NCI-H128 (cell line): ENCODE results near the gene CPVL.

Experiments used
- DNase-seq: peaks from one replicate; lab custom pipeline; 2025; ENCODE audit not compliant: unreplicated experiment; lab: John Stamatoyannopoulos, UW

The CPVL gene

GRCh38 chr7:29007127-29007526 lies 139.2 kb downstream of the CPVL start:
- DNase-seq = no peak

DNA sequence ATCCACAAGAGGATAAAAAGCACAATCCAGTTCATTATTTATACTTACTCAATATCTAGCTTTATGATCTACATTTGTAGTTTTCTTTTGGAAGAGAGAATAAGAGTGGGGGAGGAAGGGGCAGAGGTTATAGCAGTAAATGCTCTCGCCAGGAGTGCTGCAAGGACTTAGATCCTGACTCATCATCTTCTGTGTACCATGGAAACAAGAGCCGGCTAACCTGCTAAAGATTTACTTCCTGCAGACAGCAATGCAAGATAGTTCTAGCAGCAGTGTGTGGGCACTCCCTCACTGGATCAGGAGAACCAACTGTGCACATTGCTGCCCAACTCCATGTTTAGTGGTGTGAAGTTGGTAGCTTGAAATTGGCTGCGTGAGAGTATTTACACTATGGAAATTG lies 140.5 kb downstream of the CPVL start:
- DNase-seq = no peak

DNA sequence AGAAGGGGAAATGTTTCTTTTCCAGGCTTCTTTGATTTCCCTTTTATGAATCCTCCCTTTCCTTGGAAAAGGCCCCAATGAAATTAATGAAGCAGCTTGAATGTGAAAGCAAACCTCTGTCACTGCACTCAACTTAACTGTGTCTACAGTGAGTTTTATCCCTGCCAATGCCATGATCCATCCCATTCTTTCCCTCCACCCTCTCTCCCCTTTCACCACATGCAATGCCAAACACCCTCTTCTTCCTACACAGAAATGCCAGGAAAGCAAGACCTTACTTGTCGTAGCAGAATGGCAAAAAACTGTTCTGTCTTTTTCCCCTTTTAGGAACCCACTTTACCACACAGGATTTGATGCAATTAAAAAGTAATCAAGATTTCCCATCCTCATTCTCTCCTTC lies 140.9 kb downstream of the CPVL start:
- no peak for DNase-seq

GRCh38 chr7:29003703-29004102 lies 142.6 kb downstream of the CPVL start:
- no peak for DNase-seq

- DNase-seq = no peak
Observed at GRCh38 chr7:29000717-29001076, 145.6 kb downstream of the CPVL start.

DNA sequence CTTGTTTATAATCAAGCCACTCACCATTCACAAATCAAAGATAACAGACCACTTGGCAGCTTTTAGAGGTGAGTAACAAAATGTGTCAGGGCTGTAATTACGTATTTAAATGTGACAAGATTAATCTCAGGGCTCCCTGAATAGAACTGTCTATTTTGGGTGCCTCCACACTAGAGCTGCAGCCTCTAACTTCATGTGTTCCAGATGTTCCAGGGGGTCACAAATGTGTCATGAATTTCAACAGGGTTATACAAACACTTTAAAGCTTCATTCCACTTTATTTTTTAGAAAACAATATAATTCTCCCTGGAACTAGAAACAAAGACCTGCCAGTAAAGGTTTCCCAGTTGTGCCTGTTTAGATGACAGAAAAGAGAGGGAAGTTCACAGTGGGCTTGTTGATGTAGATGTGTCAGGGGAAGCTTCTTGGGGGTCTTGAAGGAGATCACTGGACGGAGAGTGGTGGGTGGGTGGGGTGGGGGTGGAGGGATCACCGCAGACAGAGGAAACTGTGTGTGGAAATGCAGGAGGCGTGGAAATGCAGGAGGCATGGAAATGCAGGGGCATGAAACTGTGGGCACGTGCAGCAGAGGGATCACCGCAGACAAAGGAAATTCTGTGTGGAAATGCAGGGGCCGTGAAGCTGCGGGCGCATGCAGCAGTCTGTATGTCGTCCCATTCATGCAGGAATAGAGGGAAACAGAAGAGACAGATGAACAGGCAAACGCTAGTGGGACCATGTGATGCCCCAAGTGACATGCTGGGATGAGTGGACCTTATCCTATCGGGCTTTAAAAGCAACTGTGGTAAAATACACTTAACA lies 146.2 kb downstream of the CPVL start:
- DNase-seq = no peak

GRCh38 chr7:28999427-28999826 lies 146.9 kb downstream of the CPVL start:
- DNase-seq = no peak

- no peak for DNase-seq
Observed at GRCh38 chr7:28998105-28998504, 148.2 kb downstream of the CPVL start.

- no peak for DNase-seq
Observed at GRCh38 chr7:28996836-28997235, 149.5 kb downstream of the CPVL start.

- DNase-seq = no peak
Observed at GRCh38 chr7:28993371-28993770, 153.0 kb downstream of the CPVL start.

GRCh38 chr7:28992798-28993197 lies 153.5 kb downstream of the CPVL start:
- no peak for DNase-seq

DNA sequence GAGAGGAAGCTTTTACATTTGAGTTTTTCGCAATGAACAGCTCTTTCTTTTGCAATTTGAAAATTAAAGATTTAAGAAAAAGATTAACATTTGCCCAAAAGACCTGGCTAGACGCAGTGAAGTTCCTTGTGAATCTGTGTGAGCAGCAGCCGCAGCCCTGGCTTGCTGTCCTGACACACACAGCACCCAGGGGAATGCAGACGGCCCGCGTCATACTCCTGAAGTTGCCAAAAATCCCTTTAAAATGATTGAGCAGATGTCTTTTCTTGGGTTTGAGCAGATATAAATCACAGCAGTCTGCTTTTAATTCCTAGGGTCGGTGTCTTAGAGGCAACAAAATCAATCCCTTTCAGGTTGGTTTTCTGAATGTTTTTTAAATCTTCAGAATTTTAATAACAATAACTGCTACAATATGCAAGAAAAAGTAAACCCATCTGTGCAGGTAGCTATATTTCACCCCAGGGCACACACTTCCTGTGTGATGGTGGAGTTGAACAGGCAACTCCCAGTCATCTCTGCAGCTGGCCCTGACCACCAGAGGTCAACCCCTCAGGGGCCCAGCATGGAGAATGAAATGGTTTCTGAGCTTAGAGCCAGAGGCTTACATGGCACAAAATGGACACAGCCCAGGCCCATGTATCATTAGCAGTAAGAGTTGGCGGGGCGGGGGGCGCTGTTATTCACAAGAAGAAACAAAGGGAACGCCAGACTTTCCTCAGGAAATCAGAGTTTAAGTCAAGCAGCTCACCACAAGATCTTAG lies 156.0 kb downstream of the CPVL start:
- DNase-seq = no peak

- no peak for DNase-seq
Observed at GRCh38 chr7:28989211-28989980, 156.9 kb downstream of the CPVL start.

DNA sequence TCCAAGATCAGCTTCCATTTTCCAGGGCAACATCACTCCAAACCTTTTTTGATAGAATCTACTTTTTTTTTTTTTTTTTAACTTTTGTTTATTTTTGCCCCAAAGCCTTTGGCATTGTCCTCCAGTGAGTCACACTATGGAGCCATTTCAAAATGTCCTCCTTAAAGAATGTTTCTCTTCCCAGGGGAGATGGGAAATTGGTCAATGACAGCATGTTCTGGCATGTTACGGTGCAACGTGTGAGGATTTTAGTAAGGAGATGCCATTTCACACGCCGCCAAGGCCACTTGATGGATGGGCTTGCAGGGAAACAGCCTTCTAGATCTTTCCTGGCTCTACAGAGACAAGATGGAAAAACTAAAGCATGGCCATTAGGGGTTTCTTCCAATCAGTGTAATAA lies 157.5 kb downstream of the CPVL start:
- no peak for DNase-seq

- DNase-seq = no peak
Observed at GRCh38 chr7:28988091-28988490, 158.2 kb downstream of the CPVL start.

- no peak for DNase-seq
Observed at GRCh38 chr7:28986765-28987110, 159.6 kb downstream of the CPVL start.

DNA sequence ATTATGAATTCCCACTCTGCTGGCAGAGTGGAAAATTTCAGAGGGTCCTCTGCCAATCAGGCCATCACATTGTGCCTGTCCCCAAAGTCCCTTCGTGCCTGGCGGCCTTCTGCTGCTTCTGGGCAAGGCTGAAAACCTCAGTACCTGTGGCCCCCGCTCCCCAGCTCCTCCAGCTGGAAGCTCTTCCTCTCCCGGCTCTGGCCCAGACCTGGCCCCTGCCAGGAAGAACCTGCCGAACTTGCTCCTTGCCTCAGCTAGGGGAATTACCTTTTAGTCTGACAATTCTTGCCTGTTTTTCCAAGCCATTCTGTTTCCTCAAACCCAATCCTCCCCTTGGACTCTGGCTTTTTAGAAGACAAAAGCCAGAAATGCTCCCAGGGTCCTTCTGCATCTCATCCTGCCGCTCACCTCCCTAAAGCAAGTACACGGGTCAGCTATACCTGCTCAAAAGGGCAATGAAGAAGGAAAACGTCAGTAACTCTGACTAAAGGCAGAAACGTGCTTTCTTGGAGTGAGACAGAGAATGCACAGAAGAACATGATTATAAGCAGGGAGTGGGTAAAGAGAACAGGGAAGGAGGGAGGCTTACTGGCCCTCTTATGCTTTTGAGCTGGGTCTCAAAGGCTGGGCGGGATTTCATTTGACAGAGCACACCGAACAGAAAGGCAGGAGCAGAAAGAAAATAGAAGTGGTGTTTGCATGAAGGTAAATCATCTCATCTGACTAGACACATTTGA lies 160.1 kb downstream of the CPVL start:
- no peak for DNase-seq

DNA sequence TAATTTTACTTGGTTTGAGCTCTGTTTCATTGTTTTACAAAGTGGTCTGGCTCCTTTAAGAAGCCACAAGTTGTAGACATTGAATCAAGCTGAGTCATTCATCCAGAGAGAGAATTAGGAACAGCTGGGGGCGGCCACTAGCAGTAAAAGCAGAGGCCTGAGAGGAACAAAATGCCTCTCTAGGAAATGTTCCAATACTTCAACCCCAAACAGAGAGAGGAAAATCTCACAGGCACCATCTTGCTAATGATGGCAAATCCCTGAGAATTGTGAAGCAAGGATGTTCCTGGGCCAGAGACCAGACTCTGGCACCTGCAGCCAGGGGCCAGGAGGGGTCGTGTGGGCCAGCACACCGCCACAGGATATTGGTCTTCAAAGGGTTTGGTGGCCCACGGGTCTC lies 161.7 kb downstream of the CPVL start:
- no peak for DNase-seq

DNA sequence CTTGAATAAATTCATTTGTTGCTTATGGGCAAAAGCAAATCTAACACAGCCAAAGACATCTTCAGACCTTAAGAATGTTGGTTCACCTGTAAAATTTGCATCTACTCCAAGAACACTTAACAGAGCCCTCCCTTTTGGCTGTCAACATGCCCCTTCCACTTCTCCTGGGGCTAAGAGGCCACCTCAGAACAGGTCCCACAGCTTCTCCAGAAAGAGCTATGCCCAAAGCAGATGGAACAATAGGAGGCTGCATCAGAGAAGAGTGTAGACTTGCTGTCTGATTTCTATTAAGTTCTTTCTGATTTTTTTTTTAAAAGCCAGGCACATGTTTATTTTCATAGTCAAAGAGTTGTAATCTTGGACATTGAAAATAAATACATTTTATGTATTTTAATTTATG lies 162.1 kb downstream of the CPVL start:
- no peak for DNase-seq

DNA sequence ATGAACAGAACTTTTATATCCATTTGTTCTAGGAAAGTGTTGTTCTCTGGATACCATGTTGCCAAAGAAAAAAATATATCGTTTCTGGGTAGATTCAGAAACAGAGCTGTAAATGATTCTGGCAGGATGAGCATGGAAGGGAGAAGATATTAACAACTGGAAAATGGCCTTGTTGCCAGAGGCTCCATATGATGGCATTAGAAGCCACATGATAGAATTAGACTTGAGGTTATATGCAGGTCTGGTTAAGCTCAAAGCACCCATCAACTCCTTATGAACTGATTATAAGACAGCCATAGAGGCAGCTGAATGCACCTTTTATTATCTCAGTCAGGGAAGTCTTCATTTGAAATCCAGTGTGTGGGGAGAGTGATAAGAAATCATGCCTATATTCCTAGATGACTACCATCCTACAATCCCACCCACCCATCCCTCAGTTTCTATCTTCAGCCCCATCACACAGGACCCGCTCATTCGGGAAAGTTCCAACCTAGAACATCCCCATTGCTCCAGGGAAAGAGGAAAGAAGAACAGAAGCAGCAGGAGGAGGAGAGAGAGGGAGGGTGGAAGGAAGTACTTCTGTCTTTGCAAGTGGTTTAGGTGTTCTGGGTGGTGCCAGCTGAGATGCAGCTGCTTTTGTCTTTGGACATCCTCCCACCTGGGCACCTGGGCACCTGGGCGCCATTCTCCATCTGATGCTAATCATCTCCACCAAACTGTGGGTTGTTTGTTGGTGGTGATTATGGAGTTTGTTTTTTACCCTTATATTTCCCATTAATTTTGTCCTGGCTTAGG lies 162.7 kb downstream of the CPVL start:
- DNase-seq = no peak

GRCh38 chr7:28981161-28981465 lies 165.2 kb downstream of the CPVL start:
- no peak for DNase-seq
